Dermis blood vessel endothelial cell (primary cell): Measurements from ENCODE around the gene ARHGAP6. TPM values are rescaled to one million over a fixed set of nuclear protein-coding genes. Genes with fewer than 3 reads are reported as not detected.

Experiments used
- DNase-seq: peaks from one replicate; pipeline ENCODE4 v3.0.0; 2010
- total RNA-seq: library from RNA; depleted of rRNA; stranded (reverse); fragments of >200 nt; gene quantifications from 2 replicates; pipeline ENCODE4 v1.2.3, GENCODE V29; 2014

Gene ARHGAP6
- total RNA-seq, 1 donor from 2014 or later, result 0.17 TPM

DNA sequence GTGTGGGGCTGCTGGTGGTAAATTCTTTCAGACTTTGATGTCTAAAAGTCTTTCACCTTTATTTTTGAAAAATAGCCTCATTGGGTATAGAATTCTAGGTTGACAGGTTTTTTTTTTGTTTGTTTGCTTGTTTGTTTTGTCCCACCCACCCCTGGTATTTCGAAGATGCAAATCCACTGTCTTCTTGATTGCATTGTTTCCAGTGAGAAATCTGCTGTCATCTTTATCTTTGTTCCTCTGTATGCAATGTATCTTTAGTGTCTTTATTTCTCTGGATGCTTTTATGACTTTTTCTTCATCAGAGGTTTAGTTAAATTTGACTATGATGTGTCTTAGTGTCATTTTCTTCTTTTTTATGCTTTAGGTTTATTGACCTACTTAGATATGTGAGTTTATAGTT is 575.9 kb downstream of the ARHGAP6 start:
- DNase-seq, result no peak

Other genes starting within 250 kb of the ARHGAP6 start
- gene MSL3, start 92.3 kb upstream of the ARHGAP6 start, total RNA-seq, result 36.0 and 40.0 TPM in 2 replicates